Karpas-422 (cell line): ENCODE data around the gene THSD4. TPM values are rescaled to one million over a fixed set of nuclear protein-coding genes. Genes with fewer than 3 reads are reported as not detected.

Source experiments
- DNase-seq: peaks from one replicate; pipeline ENCODE4 v3.0.0-alpha.2; 2015
- H2AFZ ChIP-seq: fragments of 200-600 bp; sonication (generic); 2 replicates; pipeline ENCODE4 v1.6.1; 2014; ENCODE audit warnings: antibody characterized with exemption, low read length, mixed read lengths
- H3K27ac ChIP-seq: fragments of 200-600 bp; sonication (generic); 2 replicates; pipeline ENCODE4 v1.5.1; 2014; ENCODE audit warnings: mild to moderate bottlenecking, low read length, moderate library complexity
- H3K27me3 ChIP-seq: fragments of 200-600 bp; sonication (generic); 2 replicates; pipeline ENCODE4 v1.6.1; 2014; ENCODE audit warnings: low read length, mixed read lengths
- H3K36me3 ChIP-seq: fragments of 200-600 bp; sonication (generic); 2 replicates; pipeline ENCODE4 v1.6.1; 2014; ENCODE audit warnings: low read length, mixed read lengths; ENCODE audit not compliant: insufficient read depth
- H3K4me1 ChIP-seq: fragments of 200-600 bp; sonication (generic); 2 replicates; pipeline ENCODE4 v1.6.1; 2014; ENCODE audit warnings: mild to moderate bottlenecking, low read length, mixed read lengths
- H3K4me2 ChIP-seq: fragments of 200-600 bp; sonication (generic); 2 replicates; pipeline ENCODE4 v1.6.1; 2014; ENCODE audit warnings: low read length, low read depth, mild to moderate bottlenecking; ENCODE audit not compliant: poor library complexity, severe bottlenecking
- H3K4me3 ChIP-seq: fragments of 200-600 bp; sonication (generic); 2 replicates; pipeline ENCODE4 v1.5.1; 2014; ENCODE audit warnings: mild to moderate bottlenecking, antibody characterized with exemption, low read length, mixed read lengths
- H3K79me2 ChIP-seq: fragments of 200-600 bp; sonication (generic); 2 replicates; pipeline ENCODE4 v1.6.1; 2014; ENCODE audit warnings: mild to moderate bottlenecking, low read length, mixed read lengths
- H3K9ac ChIP-seq: fragments of 200-600 bp; sonication (generic); 2 replicates; pipeline ENCODE4 v1.6.0; 2014; ENCODE audit warnings: low read length
- H3K9me2 ChIP-seq: fragments of 200-600 bp; sonication (generic), shearing (Covaris generic); replicated peaks from 2 replicates; pipeline ENCODE4 v1.6.0; 2014; ENCODE audit warnings: mild to moderate bottlenecking, low read length, moderate library complexity; ENCODE audit not compliant: insufficient read depth
- H3K9me3 ChIP-seq: fragments of 300-700, 200-600 bp; sonication (generic); 2 replicates; pipeline ENCODE4 v1.6.1; 2014; ENCODE audit warnings: low read length, mixed read lengths
- H4K20me1 ChIP-seq: fragments of 200-600 bp; sonication (generic); 2 replicates; pipeline ENCODE4 v1.6.1; 2014; ENCODE audit warnings: mild to moderate bottlenecking, antibody characterized with exemption, low read length, low read depth; ENCODE audit not compliant: insufficient read depth
- total RNA-seq: library from RNA; depleted of rRNA; stranded (reverse); fragments of >200 nt; shearing (Covaris generic); gene quantifications from 2 replicates; pipeline ENCODE4 v1.2.3, GENCODE V29; 2014; ENCODE audit warnings: low replicate concordance

THSD4 gene
- total RNA-seq, 1 experiment from 2014 or later = 0.11 TPM

- Histone ChIP-seq H3K79me2 (no peaks in the 10 kb centered on the region), H3K4me3 (no peak overlapping the region), H3K4me1 (no peaks in the 10 kb centered on the region), H3K27me3 (no peaks in the 10 kb centered on the region), H3K4me2 (no peak overlapping the region), H2AFZ (no peak overlapping the region), H3K27ac (no peak overlapping the region), H3K9me3 (no peaks in the 10 kb centered on the region), H3K36me3 (no peaks in the 10 kb centered on the region), H4K20me1 (no peaks in the 10 kb centered on the region), H3K9ac (no peak overlapping the region), H3K9me2 (no peaks in the 10 kb centered on the region)
- DNase-seq = no peak
Measured at GRCh38 chr15:71677352-71677751, 562.1 kb downstream of the THSD4 start.

DNA sequence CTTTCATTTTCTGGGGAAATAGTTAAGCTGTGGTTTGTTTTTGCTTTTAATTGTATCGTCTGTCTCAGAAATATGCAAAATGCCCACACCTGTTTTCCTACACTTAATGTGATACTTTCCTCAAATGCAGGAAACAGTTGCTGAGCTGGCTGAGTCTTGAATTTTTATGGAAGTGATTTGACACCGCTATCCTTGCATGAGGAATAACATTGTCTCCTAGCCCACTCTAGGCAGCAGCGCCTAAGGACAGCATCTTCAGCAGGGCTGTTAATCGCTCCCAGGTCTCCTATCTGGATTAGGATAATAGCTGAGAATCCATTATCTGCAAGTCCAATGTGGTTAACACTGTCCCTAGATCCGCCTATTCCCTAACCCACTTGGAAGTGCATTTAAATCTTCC lies 562.5 kb downstream of the THSD4 start:
- no peak for DNase-seq
- Histone ChIP-seq H3K4me3 (no peak overlapping the region), H3K9ac (no peak overlapping the region), H3K9me3 (no peaks in the 10 kb centered on the region), H3K79me2 (no peaks in the 10 kb centered on the region), H3K36me3 (no peaks in the 10 kb centered on the region), H3K27me3 (no peaks in the 10 kb centered on the region), H3K9me2 (no peaks in the 10 kb centered on the region), H3K4me1 (no peaks in the 10 kb centered on the region), H2AFZ (no peak overlapping the region), H4K20me1 (no peaks in the 10 kb centered on the region), H3K4me2 (no peak overlapping the region), H3K27ac (no peak overlapping the region)

DNA sequence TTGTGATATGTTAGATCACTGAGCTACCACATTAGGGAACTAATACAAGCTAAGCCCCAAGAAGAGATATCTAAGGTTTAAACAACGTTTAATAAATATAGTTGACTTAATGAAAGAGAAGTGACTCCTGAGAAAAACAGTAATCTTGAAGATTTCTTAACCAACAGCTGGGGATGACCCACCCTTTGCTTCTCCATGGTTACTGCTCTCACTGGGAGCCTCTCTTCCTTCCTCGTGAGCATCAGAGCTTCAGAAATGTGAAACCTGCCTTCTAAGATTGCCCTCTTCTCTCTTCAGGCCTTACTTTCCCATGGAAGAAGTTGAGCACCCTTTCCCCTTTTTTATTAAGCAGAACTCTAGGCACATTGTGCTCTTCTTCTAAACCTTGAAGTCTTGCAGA lies 562.9 kb downstream of the THSD4 start:
- Histone ChIP-seq H3K4me2 (no peak overlapping the region), H3K27ac (no peak overlapping the region), H3K4me3 (no peak overlapping the region), H3K79me2 (no peaks in the 10 kb centered on the region), H3K36me3 (no peaks in the 10 kb centered on the region), H2AFZ (no peak overlapping the region), H3K9ac (no peak overlapping the region), H3K9me3 (no peaks in the 10 kb centered on the region), H3K4me1 (no peaks in the 10 kb centered on the region), H3K27me3 (no peaks in the 10 kb centered on the region), H3K9me2 (no peaks in the 10 kb centered on the region), H4K20me1 (no peaks in the 10 kb centered on the region)
- DNase-seq = no peak

- H3K4me2 ChIP-seq = no peak overlapping the region
- no peaks in the 10 kb centered on the region for H3K4me1 ChIP-seq
- H3K36me3 ChIP-seq = no peaks in the 10 kb centered on the region
- no peaks in the 10 kb centered on the region for H3K79me2 ChIP-seq
- no peak overlapping the region for H3K4me3 ChIP-seq
- H4K20me1 ChIP-seq = no peaks in the 10 kb centered on the region
- H3K9me2 ChIP-seq = no peaks in the 10 kb centered on the region
- no peak for DNase-seq
- H3K27me3 ChIP-seq = no peaks in the 10 kb centered on the region
- H3K9ac ChIP-seq = no peak overlapping the region
- no peak overlapping the region for H3K27ac ChIP-seq
- no peak overlapping the region for H2AFZ ChIP-seq
- no peaks in the 10 kb centered on the region for H3K9me3 ChIP-seq
Measured at GRCh38 chr15:71678605-71679004, 563.3 kb downstream of the THSD4 start.

DNA sequence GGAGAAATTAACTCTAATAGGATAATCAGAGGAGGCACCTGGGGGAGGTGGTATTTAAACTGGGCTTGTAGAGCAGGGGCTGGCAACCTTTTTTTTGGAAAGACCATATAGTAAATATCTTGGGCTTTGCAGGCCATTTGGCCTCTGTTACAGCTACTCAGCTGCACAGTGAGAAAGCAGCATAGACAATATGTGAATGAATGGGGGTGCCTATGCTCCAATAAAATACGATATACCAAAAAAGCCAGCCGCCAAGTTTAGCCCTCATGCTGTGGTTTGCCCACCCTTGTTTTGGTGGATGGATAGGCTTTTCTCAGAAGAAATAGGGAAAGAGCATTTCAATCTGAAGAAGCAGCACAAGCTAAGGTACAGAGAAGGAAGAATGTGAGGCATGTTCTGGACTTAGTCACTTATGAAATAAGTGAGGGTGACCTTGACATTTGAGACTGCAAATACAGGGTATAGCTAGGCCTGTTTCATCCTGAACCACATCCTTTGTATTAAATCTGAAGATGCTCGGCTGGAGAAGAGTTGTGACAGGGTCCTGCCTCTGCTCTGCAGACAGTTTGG lies 564.0 kb downstream of the THSD4 start:
- H3K9ac ChIP-seq = no peak overlapping the region
- no peak overlapping the region for H3K4me3 ChIP-seq
- no peak for DNase-seq
- no peak overlapping the region for H3K27ac ChIP-seq
- no peak overlapping the region for H3K4me2 ChIP-seq
- H3K9me3 ChIP-seq = no peaks in the 10 kb centered on the region
- no peaks in the 10 kb centered on the region for H3K79me2 ChIP-seq
- H4K20me1 ChIP-seq = no peaks in the 10 kb centered on the region
- no peaks in the 10 kb centered on the region for H3K9me2 ChIP-seq
- H3K27me3 ChIP-seq = no peaks in the 10 kb centered on the region
- H3K4me1 ChIP-seq = no peaks in the 10 kb centered on the region
- H2AFZ ChIP-seq = no peak overlapping the region
- H3K36me3 ChIP-seq = no peaks in the 10 kb centered on the region

- Histone ChIP-seq H3K9me2 (no peaks in the 10 kb centered on the region), H3K4me3 (no peak overlapping the region), H4K20me1 (no peaks in the 10 kb centered on the region), H2AFZ (no peak overlapping the region), H3K4me1 (no peaks in the 10 kb centered on the region), H3K9me3 (no peaks in the 10 kb centered on the region), H3K4me2 (no peak overlapping the region), H3K9ac (no peak overlapping the region), H3K27ac (no peak overlapping the region), H3K79me2 (no peaks in the 10 kb centered on the region), H3K27me3 (no peaks in the 10 kb centered on the region), H3K36me3 (no peaks in the 10 kb centered on the region)
- no peak for DNase-seq
Measured at GRCh38 chr15:71679793-71680353, 564.6 kb downstream of the THSD4 start.

DNA sequence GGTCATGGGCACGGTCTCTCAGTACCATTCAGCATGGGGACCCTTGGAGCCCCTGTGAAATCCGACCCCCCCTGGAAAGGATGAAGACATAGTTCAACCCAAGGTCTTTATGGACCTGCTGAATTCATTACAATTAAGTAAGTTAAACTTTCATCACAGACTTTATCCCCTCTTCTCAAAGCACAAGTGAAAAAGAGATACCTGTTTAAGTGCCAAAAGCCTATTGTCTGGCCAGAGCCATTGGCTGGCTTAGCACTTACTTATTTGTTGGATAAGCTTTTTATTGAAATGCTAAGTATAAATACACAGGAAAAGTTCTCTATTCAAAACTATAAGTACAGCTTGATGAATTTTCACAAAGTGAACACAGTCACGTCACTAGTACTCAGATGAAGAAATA lies 566.7 kb downstream of the THSD4 start:
- Histone ChIP-seq H3K79me2 (no peaks in the 10 kb centered on the region), H3K9ac (no peak overlapping the region), H4K20me1 (no peaks in the 10 kb centered on the region), H3K4me2 (no peak overlapping the region), H3K9me3 (no peaks in the 10 kb centered on the region), H3K4me1 (no peaks in the 10 kb centered on the region), H3K9me2 (no peaks in the 10 kb centered on the region), H3K36me3 (no peaks in the 10 kb centered on the region), H3K27me3 (no peaks in the 10 kb centered on the region), H2AFZ (no peak overlapping the region), H3K27ac (no peak overlapping the region), H3K4me3 (no peak overlapping the region)
- DNase-seq = no peak

DNA sequence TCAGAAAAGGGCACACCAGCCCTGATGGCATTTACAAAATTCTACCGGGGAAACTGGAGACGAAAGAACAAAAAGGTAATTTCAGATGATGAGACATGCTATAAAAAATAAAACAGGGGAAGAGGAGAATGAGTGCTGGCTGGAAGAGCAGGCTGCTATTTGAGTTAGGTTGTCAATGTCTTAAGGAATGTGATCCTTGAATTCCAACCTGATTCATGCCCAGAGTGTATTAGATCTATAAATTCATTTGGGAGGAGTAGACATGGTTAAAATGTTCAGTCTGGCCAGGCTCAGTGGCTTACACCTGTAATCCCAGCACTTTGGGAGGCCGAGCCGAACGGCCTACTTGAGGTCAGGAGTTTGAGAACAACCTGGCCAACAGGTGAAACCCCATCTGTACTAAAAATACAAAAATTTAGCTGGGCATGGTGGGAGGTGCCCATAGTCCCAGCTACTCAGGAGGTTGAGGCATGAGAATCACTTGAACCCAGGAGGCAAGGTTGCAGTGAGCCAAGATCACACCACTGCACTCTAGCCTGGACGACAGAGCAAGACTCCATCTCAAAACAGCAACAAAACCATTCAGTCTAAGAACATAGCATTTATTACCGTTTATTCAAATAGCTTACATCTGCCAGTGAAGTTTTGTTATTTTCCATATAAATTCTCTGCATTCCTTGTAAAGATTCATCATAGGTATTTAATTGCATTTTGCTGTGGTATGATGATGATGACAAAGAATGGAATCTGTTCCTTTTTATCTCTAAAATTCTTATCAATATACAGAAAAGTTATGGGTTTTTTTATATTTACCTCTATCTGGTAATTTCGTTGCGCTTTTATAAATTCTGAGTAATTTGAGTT lies 568.4 kb downstream of the THSD4 start:
- H3K4me1 ChIP-seq = no peaks in the 10 kb centered on the region
- H3K4me2 ChIP-seq = no peak overlapping the region

More for the DNA sequence above, 568.4 kb downstream of the THSD4 start:
- H3K9me2 ChIP-seq = no peaks in the 10 kb centered on the region
- no peak for DNase-seq
- H2AFZ ChIP-seq = no peak overlapping the region
- no peaks in the 10 kb centered on the region for H3K9me3 ChIP-seq
- H3K27me3 ChIP-seq = no peaks in the 10 kb centered on the region
- no peaks in the 10 kb centered on the region for H4K20me1 ChIP-seq
- H3K79me2 ChIP-seq = no peaks in the 10 kb centered on the region
- H3K27ac ChIP-seq = no peak overlapping the region
- no peak overlapping the region for H3K4me3 ChIP-seq
- H3K36me3 ChIP-seq = no peaks in the 10 kb centered on the region
- no peak overlapping the region for H3K9ac ChIP-seq
